ENCODE results near the gene MS4A10.
"Not testable (repeated sequence)": the region's sequence is repeated elsewhere in the genome, so short reads cannot be mapped to it uniquely, and the experiment has no call there.

Gene MS4A10

DNA sequence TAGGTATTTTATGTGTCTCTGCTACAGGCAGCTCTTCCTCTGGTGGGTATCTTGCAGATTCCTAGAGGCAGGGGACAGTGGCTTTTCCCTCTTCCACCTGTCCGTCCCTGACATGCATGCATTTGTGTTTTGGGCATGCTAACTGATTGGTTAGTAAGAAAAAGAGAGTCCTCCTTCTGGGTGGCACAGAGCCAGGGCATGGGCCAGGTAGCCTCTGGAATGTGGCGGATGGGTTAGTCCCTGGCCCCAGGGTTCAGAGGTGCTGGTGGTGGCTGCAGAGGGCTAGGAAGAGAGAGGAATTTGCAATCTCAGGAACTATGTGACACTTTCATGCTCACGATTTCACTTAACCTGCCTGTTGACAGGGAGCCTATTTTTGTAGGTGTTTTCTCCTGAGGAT lies 34.2 kb upstream of the MS4A10 start:
- no peak for TF ChIP-seq EZH2 (IDR thresholded peaks at IDR 0.05)
- no peak for TF ChIP-seq POLR2AphosphoS5 (IDR thresholded peaks at IDR 0.05; ENCODE audit: borderline replicate concordance, low read depth, low read length)
- H3K36me3 ChIP-seq (ENCODE audit: insufficient read depth, low read length), result no peaks in the 10 kb centered on the region
- no peak overlapping the region for H3K4me3 ChIP-seq
- no peak for DNase-seq (ENCODE audit: low read depth, low spot score)
- no peak overlapping the region for H3K27ac ChIP-seq
- H3K9ac ChIP-seq (ENCODE audit: insufficient read length), result no peak overlapping the region
- H3K9me3 ChIP-seq (ENCODE audit: low read depth, low read length), result no peaks in the 10 kb centered on the region

DNA sequence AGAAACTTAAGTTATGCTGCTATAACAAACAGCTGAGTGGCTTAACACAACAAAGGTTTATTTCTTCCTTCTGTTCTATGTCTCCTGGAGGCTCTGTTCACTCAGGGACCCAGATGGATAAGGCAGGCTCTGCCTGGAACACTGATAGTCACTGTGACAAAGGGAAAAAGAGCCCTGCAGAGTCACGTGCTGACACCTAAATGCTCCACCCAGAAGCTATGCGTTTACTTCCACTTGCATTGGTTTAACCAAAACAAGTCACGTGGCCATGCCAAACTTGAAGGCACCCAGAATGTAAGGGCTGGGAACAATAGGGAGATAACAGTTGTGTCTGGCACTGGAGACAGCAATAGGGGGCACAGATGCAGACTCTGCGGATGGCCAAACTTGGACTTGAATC lies 31.8 kb upstream of the MS4A10 start:
- no peak overlapping the region for H3K9ac ChIP-seq (ENCODE audit: insufficient read length)
- no peak overlapping the region for H3K27ac ChIP-seq
- TF ChIP-seq EZH2 (IDR thresholded peaks at IDR 0.05) (no peak), FOXP2 (optimal IDR thresholded peaks at IDR 0.05; ENCODE audit: control extremely low read depth, extremely low read length, insufficient read depth) (no peak), POLR2AphosphoS5 (IDR thresholded peaks at IDR 0.05; ENCODE audit: borderline replicate concordance, low read depth, low read length) (no peak)
- H3K9me3 ChIP-seq (ENCODE audit: low read depth, low read length), result no peaks in the 10 kb centered on the region
- no peak overlapping the region for H3K4me3 ChIP-seq
- H3K36me3 ChIP-seq (ENCODE audit: insufficient read depth, low read length), result no peaks in the 10 kb centered on the region
- DNase-seq (ENCODE audit: low read depth, low spot score), result no peak

DNA sequence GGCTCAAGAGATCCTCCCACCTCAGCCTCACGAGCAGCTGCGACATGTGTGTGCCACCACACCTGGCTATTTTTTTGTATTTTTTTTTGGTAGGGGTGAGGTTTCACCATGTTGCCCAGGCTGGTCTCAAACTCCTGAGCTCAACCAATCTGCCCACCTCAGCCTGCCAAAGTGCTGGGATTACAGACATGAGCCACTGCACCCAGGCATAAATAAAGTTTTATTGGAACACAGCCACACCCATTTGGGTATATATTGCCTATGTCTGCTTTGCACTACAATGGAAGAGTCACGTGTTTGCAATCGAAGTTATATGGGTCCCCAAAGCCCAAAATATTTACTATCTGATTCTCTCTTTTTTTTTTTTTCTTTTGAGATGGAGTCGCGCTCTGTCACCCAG lies 30.2 kb upstream of the MS4A10 start:
- TF ChIP-seq POLR2AphosphoS5 (IDR thresholded peaks at IDR 0.05; ENCODE audit: borderline replicate concordance, low read depth, low read length), result no peak
- no peak for TF ChIP-seq EZH2 (IDR thresholded peaks at IDR 0.05)
- TF ChIP-seq FOXP2 (optimal IDR thresholded peaks at IDR 0.05; ENCODE audit: control extremely low read depth, extremely low read length, insufficient read depth), result no peak

DNA sequence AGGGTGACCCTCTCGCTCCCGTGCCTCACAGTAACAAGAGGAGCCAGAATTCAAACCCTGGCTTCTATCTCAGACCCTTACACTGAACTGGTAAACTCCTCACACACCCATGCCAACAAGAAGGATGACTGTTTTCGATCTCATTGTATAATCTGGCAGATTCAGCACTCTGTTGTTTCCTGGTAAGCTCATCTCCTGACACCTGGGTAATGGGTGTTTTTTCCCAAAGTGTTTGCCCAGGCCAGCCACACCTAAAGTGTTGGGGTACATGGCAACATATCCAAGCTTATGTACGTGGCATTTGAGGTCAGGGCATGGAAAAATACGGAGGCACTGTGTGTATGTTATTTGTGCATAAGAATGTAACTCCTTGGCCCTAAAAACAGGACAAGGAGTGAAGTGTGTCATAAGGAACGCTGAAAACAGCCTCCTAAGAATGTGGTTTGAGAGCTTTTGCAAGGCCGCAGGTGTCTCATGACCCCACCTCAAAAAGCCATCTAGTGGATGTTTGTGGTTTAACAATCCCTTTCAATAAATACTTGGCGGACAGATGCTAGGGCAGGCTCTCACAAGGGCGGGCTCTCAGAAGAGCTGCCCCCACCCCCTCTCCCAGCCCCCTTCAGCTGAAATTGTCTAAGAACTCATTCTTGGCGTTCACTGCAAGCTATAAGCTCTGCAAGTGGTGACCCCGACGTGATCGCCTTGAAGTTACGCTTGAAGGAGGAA lies 28.7 kb upstream of the MS4A10 start, which contains the start of gene MS4A15:
Gene MS4A15, plus strand, starts transcription at position 561 of the 726 bp plus-strand sequence. CDS start 6,867 bp downstream, outside the sequence.
- Histone ChIP-seq H3K4me3 (no peak within 1 kb of the TSS), H3K9me3 (ENCODE audit: low read depth, low read length) (no peaks in the 10 kb centered on the region), H3K27ac (no peak within 1 kb of the TSS), H3K9ac (ENCODE audit: insufficient read length) (no peak within 1 kb of the TSS), H3K36me3 (ENCODE audit: insufficient read depth, low read length) (no peaks in the 10 kb centered on the region)
- DNase-seq (ENCODE audit: low read depth, low spot score), result no peak
- TF ChIP-seq POLR2AphosphoS5 (IDR thresholded peaks at IDR 0.05; ENCODE audit: borderline replicate concordance, low read depth, low read length), result no peak
- TF ChIP-seq EZH2 (IDR thresholded peaks at IDR 0.05), result no peak
- no peak for TF ChIP-seq FOXP2 (optimal IDR thresholded peaks at IDR 0.05; ENCODE audit: control extremely low read depth, extremely low read length, insufficient read depth)

More for the DNA sequence above, 30.2 kb upstream of the MS4A10 start:
- H3K4me3 ChIP-seq, result no peak overlapping the region
- H3K9me3 ChIP-seq (ENCODE audit: low read depth, low read length), result no peaks in the 10 kb centered on the region
- no peak for DNase-seq (ENCODE audit: low read depth, low spot score)
- no peaks in the 10 kb centered on the region for H3K36me3 ChIP-seq (ENCODE audit: insufficient read depth, low read length)
- no peak overlapping the region for H3K27ac ChIP-seq
- H3K9ac ChIP-seq (ENCODE audit: insufficient read length), result no peak overlapping the region

DNA sequence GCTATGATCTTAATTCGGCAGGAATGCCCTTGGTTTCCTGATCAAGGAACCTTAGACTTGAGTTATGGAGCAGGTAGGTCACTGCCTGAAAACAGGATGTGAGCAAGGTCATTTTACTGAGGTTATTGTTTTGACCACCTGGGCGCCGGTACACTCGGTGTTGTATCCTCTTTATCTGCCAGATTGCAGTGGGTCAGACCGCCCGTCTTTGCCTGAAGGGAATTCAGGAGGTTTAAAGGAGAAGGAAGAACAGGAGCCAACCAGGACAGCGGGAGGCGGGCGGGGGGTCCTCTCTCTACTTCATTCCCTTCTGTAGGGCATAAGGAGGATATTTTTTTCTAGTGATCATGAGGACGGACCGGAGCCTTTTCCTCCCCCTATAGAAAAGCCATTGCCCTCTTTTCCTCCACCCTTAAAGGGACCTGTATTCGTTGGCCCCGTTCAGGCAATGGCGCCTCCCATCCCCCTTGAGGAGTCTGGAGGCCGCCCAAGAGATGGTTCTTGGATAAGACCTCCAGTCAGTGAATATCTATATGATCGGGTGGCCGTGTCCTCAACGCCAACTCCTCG lies 27.8 kb upstream of the MS4A10 start:
- Histone ChIP-seq H3K9me3 (ENCODE audit: low read depth, low read length) (no peaks in the 10 kb centered on the region), H3K27ac (no peak overlapping the region), H3K9ac (ENCODE audit: insufficient read length) (no peak overlapping the region), H3K4me3 (no peak overlapping the region), H3K36me3 (ENCODE audit: insufficient read depth, low read length) (no peaks in the 10 kb centered on the region)
- DNase-seq (ENCODE audit: low read depth, low spot score), result no peak
- no peak for TF ChIP-seq FOXP2 (optimal IDR thresholded peaks at IDR 0.05; ENCODE audit: control extremely low read depth, extremely low read length, insufficient read depth)

DNA sequence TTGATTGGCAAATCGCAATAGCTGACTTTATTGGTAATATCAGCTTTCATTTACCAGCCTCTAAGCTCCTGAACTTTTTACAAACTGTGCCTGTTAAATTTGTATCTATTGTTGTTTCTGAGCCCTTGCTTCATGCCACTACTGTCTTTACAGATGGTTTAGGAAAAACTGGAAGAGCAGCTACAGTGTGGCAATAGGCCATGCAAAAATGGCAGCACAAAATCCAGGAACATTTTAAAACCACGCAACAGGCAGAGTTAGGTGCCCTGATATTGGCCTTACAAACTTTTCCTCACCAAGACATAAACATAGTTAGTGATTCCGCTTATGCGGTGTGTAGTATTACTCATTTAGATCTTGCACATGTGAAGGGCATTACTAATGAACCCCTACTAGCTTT lies 26.5 kb upstream of the MS4A10 start:
- not testable (repeated sequence) for H3K27ac ChIP-seq; H3K4me3 ChIP-seq; DNase-seq (ENCODE audit: low read depth, low spot score)

DNA sequence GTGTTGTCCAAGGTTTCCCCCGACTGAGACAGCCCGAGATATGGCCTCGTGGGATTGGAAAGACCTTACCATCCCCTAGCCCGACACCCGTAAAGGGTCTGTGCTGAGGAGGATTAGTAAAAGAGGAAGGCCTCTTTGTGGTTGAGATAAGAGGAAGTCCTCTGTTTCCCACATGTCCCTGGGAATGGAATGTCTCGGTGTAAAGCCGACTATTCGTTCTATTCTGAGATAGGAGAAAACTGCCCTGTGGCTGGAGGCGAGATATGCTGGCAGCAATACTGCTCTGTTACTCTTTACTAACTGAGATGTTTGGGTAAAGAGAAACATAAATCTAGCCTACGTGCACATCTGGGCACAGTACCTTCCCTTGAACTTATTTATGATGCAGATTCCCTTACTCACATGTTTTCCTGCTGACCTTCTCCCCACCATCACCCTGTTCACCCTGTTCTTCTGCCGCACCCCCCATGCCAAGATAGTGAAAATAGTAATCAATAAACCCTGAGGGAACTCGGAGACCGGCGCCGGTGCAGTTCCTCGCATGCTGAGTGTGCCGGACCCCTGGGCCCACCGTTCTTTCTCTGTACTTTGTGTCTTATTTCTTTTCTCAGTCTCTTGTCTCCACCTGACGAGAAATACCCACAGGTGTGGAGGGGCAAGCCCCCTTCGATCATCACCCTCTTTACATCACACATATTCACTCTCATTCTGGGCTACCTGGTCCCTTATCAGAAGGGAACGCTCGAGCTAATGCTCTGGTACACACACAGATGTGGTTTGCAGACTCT lies 25.5 kb upstream of the MS4A10 start:
- DNase-seq (ENCODE audit: low read depth, low spot score); H3K9me3 ChIP-seq (ENCODE audit: low read depth, low read length); H3K4me3 ChIP-seq; H3K9ac ChIP-seq (ENCODE audit: insufficient read length); H3K36me3 ChIP-seq (ENCODE audit: insufficient read depth, low read length); H3K27ac ChIP-seq: not testable (repeated sequence)

More for the DNA sequence above, 26.5 kb upstream of the MS4A10 start:
- H3K9ac ChIP-seq (ENCODE audit: insufficient read length); H3K9me3 ChIP-seq (ENCODE audit: low read depth, low read length); H3K36me3 ChIP-seq (ENCODE audit: insufficient read depth, low read length): not testable (repeated sequence)

DNA sequence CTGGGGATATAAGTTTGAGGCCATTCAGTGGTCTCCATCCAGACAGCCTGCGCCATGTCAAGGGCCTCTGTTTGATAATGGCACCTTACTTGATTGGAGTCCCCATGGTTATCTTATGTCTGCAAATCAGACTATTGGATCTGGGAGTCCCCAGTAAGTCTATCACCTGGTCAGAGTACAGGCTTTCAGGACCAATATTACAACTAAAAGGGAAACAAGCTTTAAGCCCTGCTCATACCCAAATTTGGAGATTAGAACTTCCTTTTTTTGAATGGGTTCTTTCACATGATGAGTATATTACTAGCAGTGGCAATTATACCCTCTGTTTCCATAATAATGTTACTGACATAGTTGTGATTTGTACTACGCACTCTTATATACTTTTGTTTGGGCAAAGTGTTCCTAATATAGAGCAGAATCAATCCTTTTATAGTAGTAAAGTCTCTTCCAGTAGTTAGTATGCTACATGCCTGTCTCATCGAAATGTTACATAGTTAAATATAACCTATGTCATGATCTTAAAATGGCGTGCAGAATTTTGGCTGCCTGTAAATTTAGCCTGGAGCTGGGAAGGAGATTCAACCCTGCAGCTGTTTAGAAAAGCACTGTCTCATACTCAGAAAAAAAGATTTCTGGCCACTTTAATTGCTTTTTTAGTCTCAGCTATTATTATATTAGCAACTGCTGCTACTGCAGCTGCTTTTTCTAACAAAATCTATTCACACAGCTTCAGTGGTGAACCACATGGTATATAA lies 23.5 kb upstream of the MS4A10 start:
- TF ChIP-seq FOXP2 (optimal IDR thresholded peaks at IDR 0.05; ENCODE audit: control extremely low read depth, extremely low read length, insufficient read depth) (no peak), EZH2 (IDR thresholded peaks at IDR 0.05) (no peak), POLR2AphosphoS5 (IDR thresholded peaks at IDR 0.05; ENCODE audit: borderline replicate concordance, low read depth, low read length) (no peak)
- H3K27ac ChIP-seq, result no peak overlapping the region
- no peak overlapping the region for H3K9ac ChIP-seq (ENCODE audit: insufficient read length)
- no peaks in the 10 kb centered on the region for H3K36me3 ChIP-seq (ENCODE audit: insufficient read depth, low read length)
- DNase-seq (ENCODE audit: low read depth, low spot score), result no peak
- H3K9me3 ChIP-seq (ENCODE audit: low read depth, low read length), result no peaks in the 10 kb centered on the region
- no peak overlapping the region for H3K4me3 ChIP-seq
